DOHH2 (cell line): ENCODE results near the gene ANKRD9.

Experiments used
- CTCF ChIP-seq: fragments of 200-600 bp; sonication (generic); IDR thresholded peaks from one replicate; pipeline ENCODE4 v1.5.1; 2014; ENCODE audit warnings: antibody characterized with exemption, mild to moderate bottlenecking, low read depth, low read length; ENCODE audit not compliant: poor library complexity, severe bottlenecking
- EZH2phosphoT487 ChIP-seq: fragments of 200-600 bp; sonication (generic); IDR thresholded peaks from 2 replicates; pipeline ENCODE4 v1.6.1; 2017; ENCODE audit warnings: borderline replicate concordance, mild to moderate bottlenecking, antibody characterized with exemption, low read length, moderate library complexity, mixed read lengths

- TF ChIP-seq CTCF = no peak
- TF ChIP-seq EZH2phosphoT487 = no peak
Measured at GRCh38 chr14:102492531-102492910, 17.1 kb downstream of the ANKRD9 start.
